Activated naive CD8-positive, alpha-beta T cell treated with anti-CD3 and anti-CD28 coated beads, Interleukin-2, amount 10 ng/mL, durations not matched to agents 7 days and 5 days (primary cell): Measurements from ENCODE around the gene AP1M2. TPM values are rescaled to one million over a fixed set of nuclear protein-coding genes. Genes with fewer than 3 reads are reported as not detected.

Experiments used
- ATAC-seq: fragments of 150-1000 bp; cut with Tn5 transposase; one replicate; pipeline ENCODE4 v1.10.0; 2021; ENCODE audit warnings: low read depth, moderate library complexity
- POLR2A ChIA-PET: fragments of 350-600 bp; sonication (Branson Sonifier 250); formaldehyde crosslinking; loops from one replicate; lab custom pipeline; 2021; ENCODE audit warnings: antibody characterized with exemption; lab: Charles Lee
- DNase-seq: peaks from one replicate; pipeline ENCODE4 v3.0.0; 2021
- H3K27ac Mint-ChIP-seq: one replicate; pipeline ENCODE4 v1.8.0; 2022; ENCODE audit warnings: mild to moderate bottlenecking, mixed read lengths
- H3K27me3 Mint-ChIP-seq: one replicate; pipeline ENCODE4 v1.8.0; 2022; ENCODE audit warnings: mild to moderate bottlenecking, moderate library complexity, mixed read lengths
- H3K36me3 Mint-ChIP-seq: one replicate; pipeline ENCODE4 v1.8.0; 2021; ENCODE audit warnings: mild to moderate bottlenecking, mixed read lengths
- H3K4me1 Mint-ChIP-seq: one replicate; pipeline ENCODE4 v1.8.0; 2021; ENCODE audit warnings: mixed read lengths
- H3K4me3 Mint-ChIP-seq: one replicate; pipeline ENCODE4 v1.8.0; 2022; ENCODE audit warnings: mild to moderate bottlenecking, moderate library complexity, mixed read lengths
- H3K9me3 Mint-ChIP-seq: one replicate; pipeline ENCODE4 v1.8.0; 2021; ENCODE audit warnings: mixed read lengths
- total RNA-seq, 2 experiments: library from RNA; stranded (reverse); gene quantifications; one replicate each; pipeline ENCODE4 v1.2.3, GENCODE V29; 2021

Gene AP1M2
- total RNA-seq, 2 experiments from 2014 or later, result not detected

DNA sequence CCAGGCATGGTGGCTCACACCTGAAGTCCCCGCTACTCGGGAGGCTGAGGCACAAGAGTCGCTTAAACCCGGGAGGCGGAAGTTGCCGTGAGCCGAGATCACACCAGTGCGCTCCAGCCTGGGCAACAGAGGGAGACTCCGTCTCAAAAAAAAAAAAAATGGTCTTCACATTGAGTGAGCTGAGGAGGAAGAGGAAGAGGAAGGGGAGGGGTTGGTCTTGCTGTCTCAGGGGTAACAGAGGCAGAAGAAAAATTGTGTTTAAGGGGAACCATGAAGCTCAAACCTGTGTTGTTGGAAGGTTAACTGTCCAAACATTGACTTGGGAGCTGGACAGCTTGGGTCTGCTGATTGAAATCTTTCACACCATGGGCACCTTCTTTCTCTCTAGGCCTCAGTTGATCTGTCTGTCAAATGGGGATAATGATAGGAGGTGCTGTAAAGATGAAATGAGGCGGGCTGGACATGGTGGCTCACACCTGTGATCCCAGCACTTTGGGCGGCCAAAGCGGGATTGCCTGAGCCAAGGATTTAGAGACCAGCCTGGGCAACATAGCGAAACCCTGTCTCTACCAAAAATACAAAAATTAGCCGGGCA, 28.4 kb upstream of the AP1M2 start:
- peaks cover 13% of the 10 kb centered on the region for H3K4me1 Mint-ChIP-seq
- H3K27ac Mint-ChIP-seq, result peak overlapping the region; percentile 27
- peak overlapping the region; percentile 50 for H3K4me3 Mint-ChIP-seq
- DNase-seq, result no peak
- ATAC-seq, result no peak
- no peaks in the 10 kb centered on the region for H3K27me3 Mint-ChIP-seq
- POLR2A ChIA-PET, result interaction anchor here (0.7 kb wide), 2 partner anchors 22 to 128 kb away, joined by 4 to 5 read pairs; no protein-coding TSS in a partner anchor
- peaks cover 20% of the 10 kb centered on the region for H3K36me3 Mint-ChIP-seq
- no peaks in the 10 kb centered on the region for H3K9me3 Mint-ChIP-seq

GRCh38 chr19:10612499-10613119, 25.5 kb upstream of the AP1M2 start:
- ATAC-seq (no peak), DNase-seq (no peak)
- Mint-ChIP-seq H3K4me3 (no peak overlapping the region), H3K36me3 (peaks cover 21% of the 10 kb centered on the region), H3K4me1 (peaks cover 13% of the 10 kb centered on the region), H3K27ac (no peak overlapping the region), H3K27me3 (no peaks in the 10 kb centered on the region), H3K9me3 (no peaks in the 10 kb centered on the region)
- POLR2A ChIA-PET, result interaction anchor here (1.2 kb wide), 1 partner anchor 40 kb away, joined by 7 read pairs; no protein-coding TSS in a partner anchor

GRCh38 chr19:10611907-10612306, 24.8 kb upstream of the AP1M2 start:
- H3K4me1 Mint-ChIP-seq, result peaks cover 15% of the 10 kb centered on the region
- peaks cover 21% of the 10 kb centered on the region for H3K36me3 Mint-ChIP-seq
- POLR2A ChIA-PET, result interaction anchor here (1.0 to 1.2 kb wide), 2 partner anchors 10 to 41 kb away, joined by 5 to 7 read pairs; no protein-coding TSS in a partner anchor
- no peak overlapping the region for H3K27ac Mint-ChIP-seq
- DNase-seq, result no peak
- H3K27me3 Mint-ChIP-seq, result no peaks in the 10 kb centered on the region
- H3K4me3 Mint-ChIP-seq, result no peak overlapping the region
- H3K9me3 Mint-ChIP-seq, result no peaks in the 10 kb centered on the region
- ATAC-seq, result no peak

- H3K4me1 Mint-ChIP-seq, result peaks cover 22% of the 10 kb centered on the region
- POLR2A ChIA-PET, result interaction anchor here (0.7 to 4.1 kb wide), 20 partner anchors 9 to 183 kb away, joined by 3 to 21 read pairs (median 4); partner anchors contain the start of genes CDKN2D, KEAP1 and QTRT1
- peak overlapping the region; percentile 100 for H3K27ac Mint-ChIP-seq
- peaks cover 4% of the 10 kb centered on the region for H3K27me3 Mint-ChIP-seq
- DNase-seq (peak; percentile 44), ATAC-seq (no peak)
- peaks cover 12% of the 10 kb centered on the region for H3K36me3 Mint-ChIP-seq
- H3K4me3 Mint-ChIP-seq, result peak overlapping the region; percentile 99
- no peaks in the 10 kb centered on the region for H3K9me3 Mint-ChIP-seq
Measured at GRCh38 chr19:10604460-10604980, 17.4 kb upstream of the AP1M2 start.

- Mint-ChIP-seq H3K27me3 (peaks cover 4% of the 10 kb centered on the region), H3K9me3 (no peaks in the 10 kb centered on the region), H3K4me3 (peak overlapping the region; percentile 99), H3K36me3 (peaks cover 12% of the 10 kb centered on the region), H3K27ac (peak overlapping the region; percentile 100), H3K4me1 (peaks cover 22% of the 10 kb centered on the region)
- ATAC-seq (no peak), DNase-seq (no peak)
- POLR2A ChIA-PET, result interaction anchor here (0.7 to 4.1 kb wide), 24 partner anchors 8 to 232 kb away, joined by 3 to 21 read pairs (median 4); partner anchors contain the start of genes CDKN2D, KEAP1, KRI1 and QTRT1
Measured at GRCh38 chr19:10603873-10604459, 16.9 kb upstream of the AP1M2 start.

- Mint-ChIP-seq H3K27me3 (peaks cover 4% of the 10 kb centered on the region), H3K4me1 (peaks cover 22% of the 10 kb centered on the region), H3K9me3 (no peaks in the 10 kb centered on the region), H3K36me3 (peaks cover 12% of the 10 kb centered on the region), H3K27ac (peak overlapping the region; percentile 100), H3K4me3 (peak overlapping the region; percentile 99)
- DNase-seq, result peak; percentile 79
- POLR2A ChIA-PET, result interaction anchor here (0.5 to 4.1 kb wide), 23 partner anchors 8 to 444 kb away, joined by 3 to 21 read pairs (median 5); partner anchors contain the start of genes CDKN2D, KRI1, QTRT1 and SLC44A2
- peak; percentile 71 for ATAC-seq
Measured at GRCh38 chr19:10603084-10603872, 16.2 kb upstream of the AP1M2 start.

DNA sequence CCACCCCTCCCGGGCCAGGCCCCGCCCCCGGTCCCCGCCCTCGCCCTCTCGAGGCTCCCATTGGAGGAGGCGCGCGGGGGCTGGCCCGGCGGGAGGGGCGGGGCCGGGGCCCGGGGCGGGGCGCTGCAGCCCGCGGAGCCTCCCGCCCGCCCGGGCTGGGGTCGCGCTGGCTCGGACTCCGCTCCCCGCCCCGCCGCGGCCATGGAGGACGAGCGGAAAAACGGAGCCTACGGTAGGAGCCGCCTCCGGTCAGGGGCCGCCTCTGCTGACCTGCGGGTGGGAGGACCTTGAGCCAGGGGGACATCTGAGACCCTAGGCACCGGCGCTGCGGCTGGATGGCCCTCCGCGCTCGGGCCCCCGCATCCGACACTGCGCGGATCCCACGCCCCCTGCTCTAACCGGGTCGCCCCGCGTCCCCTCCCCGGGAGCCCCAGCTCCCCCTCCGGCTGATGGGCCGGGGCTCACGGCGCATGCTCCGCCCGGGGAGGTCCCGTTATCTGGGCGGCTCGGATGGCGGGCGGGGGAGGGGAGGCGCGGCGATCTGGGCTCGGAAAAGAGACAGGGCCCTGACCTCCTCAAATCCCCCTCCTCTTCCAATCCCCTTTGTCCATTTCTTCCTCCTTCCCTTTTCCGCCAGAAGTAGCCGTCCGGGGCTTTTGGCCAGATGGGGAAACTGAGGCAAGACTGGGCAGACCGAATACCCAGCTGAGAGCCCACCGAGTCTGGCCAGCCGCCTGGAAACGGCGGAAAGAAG, 15.4 kb upstream of the AP1M2 start:
- POLR2A ChIA-PET, result interaction anchor here (0.5 to 4.1 kb wide), 22 partner anchors 9 to 445 kb away, joined by 3 to 21 read pairs (median 4); partner anchors contain the start of genes CDKN2D, KRI1, QTRT1 and SLC44A2
- H3K27ac Mint-ChIP-seq, result peak overlapping the region; percentile 100
- peak; percentile 69 for ATAC-seq

DNA sequence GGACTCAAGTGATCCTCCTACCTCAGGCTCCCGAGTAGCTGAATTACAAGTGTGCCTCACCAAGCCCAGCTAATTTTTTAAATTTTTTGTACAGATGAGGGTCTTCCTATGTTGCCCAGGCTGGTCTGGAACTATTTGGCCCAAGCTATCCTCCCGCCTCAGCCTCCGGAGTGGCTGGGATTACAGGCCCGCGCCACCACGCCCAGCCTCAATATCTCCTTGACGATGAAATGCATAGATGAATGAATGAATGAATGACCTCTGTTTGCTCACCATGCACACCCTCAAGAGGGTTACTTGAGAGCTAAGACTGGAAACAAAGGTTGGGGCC, 14.9 kb upstream of the AP1M2 start:
- H3K27me3 Mint-ChIP-seq, result peaks cover 4% of the 10 kb centered on the region
- peak overlapping the region; percentile 76 for H3K27ac Mint-ChIP-seq
- H3K9me3 Mint-ChIP-seq, result no peaks in the 10 kb centered on the region
- H3K4me1 Mint-ChIP-seq, result peaks cover 22% of the 10 kb centered on the region
- peak overlapping the region; percentile 79 for H3K4me3 Mint-ChIP-seq
- DNase-seq (no peak), ATAC-seq (no peak)
- peaks cover 11% of the 10 kb centered on the region for H3K36me3 Mint-ChIP-seq
- POLR2A ChIA-PET, result interaction anchor here (0.6 to 4.1 kb wide), 13 partner anchors 10 to 100 kb away, joined by 3 to 21 read pairs (median 5); partner anchors contain the start of genes CDKN2D and QTRT1

More for the DNA sequence above, 15.4 kb upstream of the AP1M2 start:
- DNase-seq, result peak; percentile 94
- H3K4me1 Mint-ChIP-seq, result peaks cover 23% of the 10 kb centered on the region
- peaks cover 4% of the 10 kb centered on the region for H3K27me3 Mint-ChIP-seq
- H3K4me3 Mint-ChIP-seq, result peak overlapping the region; percentile 99
- no peaks in the 10 kb centered on the region for H3K9me3 Mint-ChIP-seq
- H3K36me3 Mint-ChIP-seq, result peaks cover 11% of the 10 kb centered on the region

GRCh38 chr19:10600149-10600548, 13.0 kb upstream of the AP1M2 start:
- Mint-ChIP-seq H3K27me3 (peaks cover 4% of the 10 kb centered on the region), H3K4me1 (peaks cover 36% of the 10 kb centered on the region), H3K4me3 (no peak overlapping the region), H3K9me3 (no peaks in the 10 kb centered on the region), H3K27ac (no peak overlapping the region), H3K36me3 (peaks cover 11% of the 10 kb centered on the region)
- DNase-seq (no peak), ATAC-seq (no peak)
- POLR2A ChIA-PET, result no interaction called here

GRCh38 chr19:10593820-10594637, 6.9 kb upstream of the AP1M2 start:
- H3K4me3 Mint-ChIP-seq, result no peak overlapping the region
- H3K27me3 Mint-ChIP-seq, result peaks cover 4% of the 10 kb centered on the region
- POLR2A ChIA-PET, result no interaction called here
- peaks cover 21% of the 10 kb centered on the region for H3K4me1 Mint-ChIP-seq
- peak overlapping the region; percentile 74 for H3K27ac Mint-ChIP-seq
- H3K9me3 Mint-ChIP-seq, result no peaks in the 10 kb centered on the region
- DNase-seq (no peak), ATAC-seq (no peak)
- no peaks in the 10 kb centered on the region for H3K36me3 Mint-ChIP-seq

DNA sequence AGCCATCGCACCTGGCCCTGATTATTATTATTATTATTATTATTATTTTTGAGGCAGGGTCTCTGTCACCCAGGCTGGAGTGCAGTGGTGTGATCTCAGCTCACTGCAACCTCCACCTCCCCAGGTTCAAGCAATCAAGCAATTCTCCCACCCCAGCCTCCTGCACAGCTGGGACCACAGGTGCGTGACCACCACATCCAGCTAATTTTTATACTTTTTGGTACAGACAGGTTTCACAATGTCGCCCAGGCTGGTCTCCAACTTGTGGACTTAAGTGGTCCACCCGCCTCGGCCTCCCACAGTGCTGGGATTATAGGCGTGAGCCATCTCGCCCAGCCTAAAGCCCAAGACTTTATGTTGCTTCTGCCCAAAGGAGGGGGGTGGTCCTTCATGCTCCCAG, 6.0 kb upstream of the AP1M2 start:
- no peaks in the 10 kb centered on the region for H3K36me3 Mint-ChIP-seq
- no peak overlapping the region for H3K4me3 Mint-ChIP-seq
- H3K27me3 Mint-ChIP-seq, result peaks cover 4% of the 10 kb centered on the region
- ATAC-seq (no peak), DNase-seq (no peak)
- H3K27ac Mint-ChIP-seq, result no peak overlapping the region
- POLR2A ChIA-PET, result interaction anchor here (1.5 kb wide), 1 partner anchor 12 kb away, joined by 3 read pairs; no protein-coding TSS in a partner anchor
- peaks cover 19% of the 10 kb centered on the region for H3K4me1 Mint-ChIP-seq
- no peaks in the 10 kb centered on the region for H3K9me3 Mint-ChIP-seq
